A549 treated with RU486 at 1 μM for 4 hours (cell line): ENCODE data around the gene TYK2. TPM values are rescaled to one million over a fixed set of nuclear protein-coding genes. Genes with fewer than 3 reads are reported as not detected.

Source experiments
- total RNA-seq: library from RNA; stranded (reverse); fragments of 200-300 nt; extraction: Qiagen RNA extraction; gene quantifications from 5 replicates; pipeline ENCODE4 v1.2.3, GENCODE V29; 2022; ENCODE audit warnings: low read depth

TYK2 gene
- 25.9 to 44.4 TPM (median 43.3 TPM) in 5 replicates for total RNA-seq

GRCh38 chr19:10380313-10381102, at the start of gene TYK2:
Gene TYK2 (minus strand): TSS chr19:10380572. CDS start chr19:10378406, 2,166 bp downstream.

GRCh38 chr19:10420444-10421239, 40.3 kb upstream of the TYK2 start, which contains the start of gene PDE4A:
Gene PDE4A (plus strand): TSS chr19:10420538. CDS start chr19:10420765, 227 bp downstream.

DNA sequence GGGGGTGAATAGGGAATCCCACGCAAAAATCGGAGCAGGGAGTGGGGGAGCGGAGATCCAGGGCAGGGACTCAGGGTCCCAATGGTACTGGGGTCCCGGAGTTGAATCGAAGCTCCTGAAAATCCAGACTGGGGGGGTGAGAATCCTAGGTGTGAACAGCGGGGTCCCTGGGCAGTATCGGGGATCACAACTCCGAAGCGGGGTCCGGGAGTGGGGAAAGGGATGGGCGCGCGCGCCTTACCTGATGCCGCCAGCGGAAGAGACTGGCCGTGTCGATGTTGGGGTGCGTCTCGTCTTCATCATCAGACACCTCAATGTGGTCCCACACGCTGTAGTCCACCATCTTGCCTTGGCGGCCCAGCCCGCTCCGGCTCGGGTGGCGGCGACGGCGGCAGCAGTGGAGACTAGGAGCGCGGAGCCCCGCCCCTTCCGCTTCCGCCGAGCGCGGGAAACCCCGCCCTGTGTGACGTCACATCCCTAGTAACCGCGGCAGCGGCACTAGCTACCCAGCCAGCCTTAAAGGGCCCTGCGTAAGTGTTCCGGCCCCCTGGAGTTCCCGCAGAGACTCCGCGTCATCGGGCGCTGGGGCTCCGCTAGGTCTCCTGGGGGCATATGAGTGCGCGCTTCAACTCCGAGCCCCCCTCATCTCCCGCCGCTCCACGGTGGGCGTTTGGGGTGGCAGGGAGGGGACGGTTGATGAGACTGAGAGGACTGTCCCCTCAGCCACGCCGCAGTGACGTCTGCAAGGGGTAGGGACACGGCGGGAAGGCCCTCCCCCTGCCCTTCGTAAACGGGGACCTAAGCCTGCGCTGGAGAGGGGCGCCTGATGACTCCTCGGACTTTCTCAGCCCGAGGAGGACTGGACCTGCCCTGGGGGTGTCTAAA, 23.0 kb upstream of the TYK2 start, which contains the start of gene CDC37:
Gene CDC37 (minus strand): TSS at position 406 of the 885 bp plus-strand sequence. CDS start 63 bp downstream, at position 343.

GRCh38 chr19:10339380-10339960, 40.9 kb downstream of the TYK2 start, which contains the start of gene ICAM3:
Gene ICAM3 (minus strand): TSS chr19:10339624. CDS start chr19:10339614, 10 bp downstream.

GRCh38 chr19:10332965-10333757, 47.2 kb downstream of the TYK2 start, which contains the start of gene RAVER1:
Gene RAVER1 (minus strand): TSS chr19:10333529. CDS start chr19:10333507, 22 bp downstream.

GRCh38 chr19:10315335-10316214, 64.8 kb downstream of the TYK2 start, which contains the start of gene FDX2:
Gene FDX2 (minus strand): TSS chr19:10316015. CDS start chr19:10315996, 19 bp downstream.

GRCh38 chr19:10309423-10309822, 70.9 kb downstream of the TYK2 start, which contains the start of gene ZGLP1:
Gene ZGLP1 (minus strand): TSS chr19:10309815.

Other genes starting within 250 kb of the TYK2 start
- 51.3 to 66.7 TPM (median 64.7 TPM) in 5 replicates for gene DNMT1, start 185.6 kb downstream of the TYK2 start, total RNA-seq
- 0.96 to 1.2 TPM (median 1.2 TPM) in 5 replicates for gene S1PR2, start 149.2 kb downstream of the TYK2 start, total RNA-seq
- 59.0 to 78.7 TPM (median 77.4 TPM) in 5 replicates for gene MRPL4, start 128.4 kb downstream of the TYK2 start, total RNA-seq
- gene ICAM1, start 109.5 kb downstream of the TYK2 start, total RNA-seq: 4.2 to 6.4 TPM (median 5.1 TPM) in 5 replicates
- 0.10 to 0.12 TPM in 2 of 5 replicates, not detected in the others for gene ICAM4, start 93.6 kb downstream of the TYK2 start, total RNA-seq
- gene ICAM5, start 90.6 kb downstream of the TYK2 start, total RNA-seq: 0.42 to 1.2 TPM (median 0.78 TPM) in 5 replicates
- 1.2 to 4.1 TPM (median 1.8 TPM) in 5 replicates for gene ZGLP1, start 70.8 kb downstream of the TYK2 start, total RNA-seq
- 22.1 to 41.4 TPM (median 33.1 TPM) in 5 replicates for gene FDX2, start 64.6 kb downstream of the TYK2 start, total RNA-seq
- gene RAVER1, start 47.0 kb downstream of the TYK2 start, total RNA-seq: 19.7 to 31.8 TPM (median 26.2 TPM) in 5 replicates
- gene ICAM3, start 40.9 kb downstream of the TYK2 start, total RNA-seq: 6.5 to 11.4 TPM (median 8.8 TPM) in 5 replicates
- gene CDC37, start 23.0 kb upstream of the TYK2 start, total RNA-seq: 163 to 208 TPM (median 188 TPM) in 5 replicates
- gene PDE4A, start 40.0 kb upstream of the TYK2 start, total RNA-seq: 4.2 to 5.2 TPM (median 4.2 TPM) in 5 replicates
- 51.6 to 75.8 TPM (median 59.7 TPM) in 5 replicates for gene KEAP1, start 122.8 kb upstream of the TYK2 start, total RNA-seq
- gene S1PR5, start 136.9 kb upstream of the TYK2 start, total RNA-seq: 2.0 to 3.0 TPM (median 2.5 TPM) in 5 replicates
- gene ATG4D, start 163.3 kb upstream of the TYK2 start, total RNA-seq: 16.7 to 24.8 TPM (median 20.3 TPM) in 5 replicates
- 16.5 to 19.6 TPM (median 18.3 TPM) in 5 replicates for gene KRI1, start 185.4 kb upstream of the TYK2 start, total RNA-seq
- 4.2 to 6.2 TPM (median 5.3 TPM) in 5 replicates for gene CDKN2D, start 188.4 kb upstream of the TYK2 start, total RNA-seq
- gene AP1M2, start 206.7 kb upstream of the TYK2 start, total RNA-seq: 28.1 to 60.3 TPM (median 41.5 TPM) in 5 replicates
- gene SLC44A2, start 245.0 kb upstream of the TYK2 start, total RNA-seq: 6.4 to 8.0 TPM (median 7.2 TPM) in 5 replicates